ENCODE results near the gene SLC39A13.

Gene SLC39A13

GRCh38 chr11:47407746-47408590 lies at the start of gene SLC39A13:
Gene SLC39A13, plus strand, starts transcription at chr11:47408590. Its CDS starts 1,505 bp downstream, at chr11:47410095.
- DNase-seq: peak; percentile 99 to 100 (median 99)

- DNase-seq: no peak
Measured at GRCh38 chr11:47358731-47359051, 49.7 kb upstream of the SLC39A13 start.

GRCh38 chr11:47359162-47359561 lies 49.2 kb upstream of the SLC39A13 start:
- no peak for DNase-seq

- peak; percentile 52 to 68 (median 55) for DNase-seq
Measured at GRCh38 chr11:47359586-47359985, 48.8 kb upstream of the SLC39A13 start.

- no peak for DNase-seq
Measured at GRCh38 chr11:47360341-47360740, 48.0 kb upstream of the SLC39A13 start.

- DNase-seq: no peak
Measured at GRCh38 chr11:47361419-47361818, 47.0 kb upstream of the SLC39A13 start.

GRCh38 chr11:47366020-47366490 lies 42.3 kb upstream of the SLC39A13 start:
- DNase-seq: no peak

GRCh38 chr11:47369676-47370075 lies 38.7 kb upstream of the SLC39A13 start:
- DNase-seq: no peak

- DNase-seq: no peak
Measured at GRCh38 chr11:47372422-47372821, 36.0 kb upstream of the SLC39A13 start.

- peak; percentile 87 to 95 (median 89) for DNase-seq
Measured at GRCh38 chr11:47373876-47374719, 34.3 kb upstream of the SLC39A13 start.

- no peak for DNase-seq
Measured at GRCh38 chr11:47374720-47375019, 33.7 kb upstream of the SLC39A13 start.

- peak; percentile 56 to 71 (median 57) for DNase-seq
Measured at GRCh38 chr11:47375020-47375419, 33.4 kb upstream of the SLC39A13 start.

GRCh38 chr11:47375546-47376085 lies 32.8 kb upstream of the SLC39A13 start:
- no peak for DNase-seq

GRCh38 chr11:47376107-47376524 lies 32.3 kb upstream of the SLC39A13 start:
- no peak for DNase-seq

GRCh38 chr11:47376525-47377371 lies 31.6 kb upstream of the SLC39A13 start:
- peak; percentile 90 to 95 (median 93) for DNase-seq

GRCh38 chr11:47377571-47378009 lies 30.8 kb upstream of the SLC39A13 start:
- peak in 2 of 3 donors; percentile 27 to 53 for DNase-seq

- peak; percentile 95 for DNase-seq
Measured at GRCh38 chr11:47378010-47378835, 30.2 kb upstream of the SLC39A13 start, which contains the start of gene SPI1. Gene SPI1, minus strand, starts transcription at chr11:47378547. Its CDS starts 194 bp downstream, at chr11:47378353.

GRCh38 chr11:47378836-47379170 lies 29.6 kb upstream of the SLC39A13 start:
- DNase-seq: no peak

- DNase-seq: no peak
Measured at GRCh38 chr11:47379317-47379716, 29.1 kb upstream of the SLC39A13 start.

- no peak for DNase-seq
Measured at GRCh38 chr11:47380078-47380477, 28.3 kb upstream of the SLC39A13 start.

GRCh38 chr11:47383071-47383470 lies 25.3 kb upstream of the SLC39A13 start:
- peak; percentile 67 to 81 (median 73) for DNase-seq

- DNase-seq: no peak
Measured at GRCh38 chr11:47384498-47384897, 23.9 kb upstream of the SLC39A13 start.

All from suppressor macrophage treated with lipopolysaccharide for 1 hour (primary cell).